ENCODE measurements around the gene SMC3. TPM values are rescaled to one million over a fixed set of nuclear protein-coding genes. Genes with fewer than 3 reads are reported as not detected.

The SMC3 gene
- total RNA-seq, 2 experiments from 2014 or later, result 38.4 to 73.4 TPM

DNA sequence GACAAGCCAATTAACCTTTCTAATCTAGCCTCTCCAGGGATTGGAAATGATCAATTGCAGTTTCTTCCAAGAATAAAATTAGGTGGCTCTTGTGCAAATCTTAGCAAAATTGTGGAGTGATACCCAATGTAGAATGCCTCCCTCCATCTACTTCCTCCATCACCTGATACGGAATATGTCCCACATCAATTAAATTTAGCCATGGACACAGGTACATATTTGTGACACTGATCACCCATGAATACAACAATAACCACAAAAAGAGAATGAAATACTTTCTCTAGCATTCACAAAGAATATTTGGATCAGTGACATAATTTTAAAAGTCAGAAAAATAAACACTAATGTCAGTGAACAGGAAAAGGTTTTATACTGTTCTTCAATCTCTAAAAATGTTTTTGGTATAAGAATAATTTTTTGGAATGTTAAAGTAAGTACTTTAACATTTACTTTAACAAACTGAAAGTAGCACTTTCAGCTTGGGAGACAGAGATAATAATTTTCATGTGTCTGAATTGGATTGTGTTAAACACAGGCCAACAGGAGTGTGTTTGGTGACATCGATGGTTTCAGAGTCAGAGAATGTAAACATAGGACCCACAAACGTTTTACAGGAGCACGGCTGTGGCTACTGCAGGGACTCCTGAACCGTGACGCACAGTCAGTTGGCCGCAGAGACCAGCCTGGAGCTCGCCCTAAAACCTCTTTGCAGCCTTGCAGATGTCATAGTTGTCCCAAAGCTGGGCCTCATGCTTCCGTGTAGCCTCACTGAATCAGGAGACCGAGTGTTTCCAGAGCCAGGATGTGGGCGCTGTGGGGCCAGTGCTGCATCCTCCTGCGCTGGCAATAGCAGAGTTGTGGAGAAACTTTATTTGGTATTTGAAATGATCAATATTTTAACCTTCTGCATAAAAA lies 83.8 kb downstream of the SMC3 start:
- peak overlapping the region; percentile 80; the same call in 1 of the 2 replicates for H2AFZ ChIP-seq (ENCODE audit: low read length)

DNA sequence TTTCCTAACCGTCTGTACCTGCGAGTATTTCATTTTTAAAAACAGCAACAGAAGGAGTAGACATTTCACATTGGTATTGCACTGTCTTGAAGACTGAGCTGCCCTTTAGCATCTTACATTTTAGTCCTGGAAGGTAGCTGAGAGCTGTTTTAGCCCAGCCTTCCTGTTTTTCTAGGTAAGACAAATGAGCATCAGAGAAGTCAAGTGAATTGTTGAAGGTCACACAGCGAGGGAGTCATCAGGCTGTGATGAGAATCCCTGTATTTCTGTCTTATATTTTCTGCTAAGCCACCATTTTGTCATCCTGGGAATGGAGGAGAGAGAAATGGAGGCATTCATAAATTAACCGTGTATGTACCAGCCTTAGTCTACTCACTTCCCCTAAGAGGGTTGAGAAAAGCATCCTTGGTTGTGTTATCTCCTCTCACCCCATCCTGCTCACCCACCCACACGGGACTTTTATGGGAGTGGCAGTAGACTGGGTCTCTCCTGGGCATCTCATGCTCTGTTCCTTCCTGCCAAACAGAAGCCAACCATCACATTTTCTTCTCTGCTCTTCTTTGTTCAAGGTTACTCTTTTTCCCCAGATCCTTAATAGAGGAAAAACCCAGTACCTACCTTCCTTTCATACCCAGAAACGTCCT lies 85.1 kb downstream of the SMC3 start:
- no TSS peak for BruUV-seq (replicated peaks)

More for the DNA sequence above, 83.8 kb downstream of the SMC3 start:
- peak; percentile 71 for DNase-seq (ENCODE audit: low spot score)
- H3K27ac ChIP-seq (ENCODE audit: low read depth, low read length, poor library complexity, severe bottlenecking), result peak overlapping the region; percentile 85
- no peaks in the 10 kb centered on the region for H3K79me2 ChIP-seq (ENCODE audit: insufficient read depth, low read depth, low read length)
- intact Hi-C loops (cut with micrococcal nuclease; ENCODE audit: unreplicated experiment), result loop anchor here (1.0 to 5.0 kb wide), 3 partner anchors 41 to 221 kb away; partner anchors contain the start of gene PDCD4
- H3K4me1 ChIP-seq (ENCODE audit: insufficient read depth, low read length, poor library complexity, severe bottlenecking), result peaks cover 80% of the 10 kb centered on the region
- H3K4me2 ChIP-seq (ENCODE audit: low read length), result peak overlapping the region; percentile 78
- CTCF ChIA-PET (ENCODE audit: unreplicated experiment), result no interaction called here
- no TSS peak for BruUV-seq (replicated peaks)
- H3K36me3 ChIP-seq (ENCODE audit: insufficient read depth, low read length), result no peaks in the 10 kb centered on the region
- POLR2A ChIA-PET, result interaction anchor here (1.0 to 2.2 kb wide), 3 partner anchors 13 to 32 kb away, joined by 3 to 7 read pairs (median 4); no protein-coding TSS in a partner anchor
- no peaks in the 10 kb centered on the region for H4K20me1 ChIP-seq (ENCODE audit: insufficient read depth, low read length)
- no peaks in the 10 kb centered on the region for H3K9me3 ChIP-seq (ENCODE audit: low read length)
- no peak; the same call in 1 of the 2 replicates for TF ChIP-seq CTCF (conservative IDR thresholded peaks at IDR 0.05; ENCODE audit: low read length)
- no peak for TF ChIP-seq EZH2phosphoT487 (IDR thresholded peaks at IDR 0.05; ENCODE audit: borderline replicate concordance, low read depth, low read length)
- no peaks in the 10 kb centered on the region for H3K9me2 ChIP-seq (ENCODE audit: insufficient read depth, low read length)
- peak overlapping the region; percentile 43 for H3K4me3 ChIP-seq (ENCODE audit: low read depth, low read length, poor library complexity, severe bottlenecking)

More for the DNA sequence above, 85.1 kb downstream of the SMC3 start:
- Histone ChIP-seq H3K9me3 (ENCODE audit: low read length) (no peaks in the 10 kb centered on the region), H3K4me1 (ENCODE audit: insufficient read depth, low read length, poor library complexity, severe bottlenecking) (peaks cover 79% of the 10 kb centered on the region), H3K4me2 (ENCODE audit: low read length) (peak overlapping the region; percentile 78), H3K9me2 (ENCODE audit: insufficient read depth, low read length) (no peaks in the 10 kb centered on the region), H3K36me3 (ENCODE audit: insufficient read depth, low read length) (no peaks in the 10 kb centered on the region), H3K27ac (ENCODE audit: low read depth, low read length, poor library complexity, severe bottlenecking) (peak overlapping the region; percentile 85), H3K79me2 (ENCODE audit: insufficient read depth, low read depth, low read length) (no peaks in the 10 kb centered on the region), H4K20me1 (ENCODE audit: insufficient read depth, low read length) (no peaks in the 10 kb centered on the region), H2AFZ (ENCODE audit: low read length) (peak overlapping the region; percentile 80), H3K4me3 (ENCODE audit: low read depth, low read length, poor library complexity, severe bottlenecking) (no peak overlapping the region)
- ChIA-PET POLR2A (interaction anchor here (0.7 to 2.2 kb wide), 3 partner anchors 20 to 37 kb away, joined by 5 to 7 read pairs (median 7); no protein-coding TSS in a partner anchor), CTCF (ENCODE audit: unreplicated experiment) (no interaction called here)
- no peak for DNase-seq (ENCODE audit: low spot score)
- intact Hi-C loops (cut with micrococcal nuclease; ENCODE audit: unreplicated experiment), result loop anchor here (5.0 kb wide), 1 partner anchor 220 kb away; the partner anchor contains the start of gene PDCD4
- TF ChIP-seq CTCF (conservative IDR thresholded peaks at IDR 0.05; ENCODE audit: low read length) (no peak), EZH2phosphoT487 (IDR thresholded peaks at IDR 0.05; ENCODE audit: borderline replicate concordance, low read depth, low read length) (no peak)

Small RNAs within 50 kb of the gene (small RNA-seq; reads per million reads assigned to genes)
- not detected for gene RF00019

Other genes with a start within 250 kb of the SMC3 start
- gene DUSP5, start 69.8 kb upstream of the SMC3 start, total RNA-seq (2014; rRNA removed; shearing (Covaris generic)), result 0.06 and 0.08 TPM in 2 replicates
- 0.28 and 0.97 TPM in 2 replicates for gene DUSP5, start 69.8 kb upstream of the SMC3 start, total RNA-seq (2022)
- gene RBM20, start 76.6 kb downstream of the SMC3 start, total RNA-seq (2014; rRNA removed; shearing (Covaris generic)), result 0.35 and 0.82 TPM in 2 replicates
- gene RBM20, start 76.6 kb downstream of the SMC3 start, total RNA-seq (2022), result 1.0 and 1.4 TPM in 2 replicates

All from OCI-LY7 (cell line).